ENCODE data around the gene TAF15.

Gene TAF15

GRCh38 chr17:35773129-35773528 is 36.2 kb upstream of the TAF15 start:
- no peak for DNase-seq (ENCODE audit: extremely low spot score)
- no peak for TF ChIP-seq CTCF (IDR thresholded peaks at IDR 0.05; ENCODE audit: control extremely low read depth, extremely low read depth, low read depth, missing control alignments)
- CTCF ChIA-PET = interaction anchor here (1.4 to 3.7 kb wide), 2 partner anchors 8 to 9 kb away, joined by 3 to 18 read pairs; no protein-coding TSS in a partner anchor
- POLR2A ChIA-PET = no interaction called here

DNA sequence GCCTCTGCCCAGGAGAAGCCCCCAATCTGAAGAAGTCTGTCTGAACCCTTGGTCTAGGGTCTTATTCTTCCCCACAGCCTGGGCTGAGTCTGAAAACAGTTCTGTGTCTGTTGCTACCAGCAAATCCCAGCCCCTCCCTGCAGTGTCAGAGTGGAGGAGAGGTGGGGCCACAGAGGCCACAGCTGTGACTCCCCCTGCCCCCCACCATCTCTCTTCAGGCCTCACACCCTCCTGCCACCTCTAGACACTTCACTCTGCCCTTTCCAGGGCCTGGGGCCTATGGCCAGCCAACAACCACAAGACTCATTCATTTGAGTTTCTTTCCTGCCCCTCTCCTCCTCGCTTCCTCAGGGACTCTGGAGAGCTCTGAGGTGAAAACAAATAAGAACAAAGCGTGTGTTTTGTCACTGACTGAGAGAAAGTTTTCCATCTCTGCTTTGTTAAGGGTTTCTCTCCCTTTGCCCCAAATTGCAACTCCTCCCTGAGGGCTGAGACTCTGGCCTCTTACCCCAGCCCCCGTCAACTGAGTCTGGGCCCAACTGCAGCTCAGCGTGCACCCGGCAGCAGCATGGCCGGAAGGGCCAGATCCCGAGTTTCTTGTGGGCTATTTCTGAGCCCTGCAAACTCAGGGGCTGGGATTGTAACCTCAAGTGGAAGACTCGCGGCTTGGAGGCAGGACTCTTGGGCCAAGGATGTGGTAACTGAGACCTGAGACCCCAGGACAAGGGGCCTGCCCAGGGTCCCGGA is 35.4 kb upstream of the TAF15 start:
- DNase-seq (ENCODE audit: extremely low spot score) = no peak
- no peak for TF ChIP-seq CTCF (IDR thresholded peaks at IDR 0.05; ENCODE audit: control extremely low read depth, extremely low read depth, low read depth, missing control alignments)
- ChIA-PET POLR2A (no interaction called here), CTCF (interaction anchor here (1.7 to 3.7 kb wide), 2 partner anchors 10 to 27 kb away, joined by 4 to 18 read pairs; no protein-coding TSS in a partner anchor)

GRCh38 chr17:35774499-35774898 is 34.8 kb upstream of the TAF15 start:
- no peak for TF ChIP-seq CTCF (IDR thresholded peaks at IDR 0.05; ENCODE audit: control extremely low read depth, extremely low read depth, low read depth, missing control alignments)
- ChIA-PET CTCF (interaction anchor here (1.7 to 3.7 kb wide), 2 partner anchors 10 to 27 kb away, joined by 4 to 18 read pairs; no protein-coding TSS in a partner anchor), POLR2A (no interaction called here)
- no peak for DNase-seq (ENCODE audit: extremely low spot score)

GRCh38 chr17:35775039-35775438 is 34.2 kb upstream of the TAF15 start:
- POLR2A ChIA-PET = no interaction called here

DNA sequence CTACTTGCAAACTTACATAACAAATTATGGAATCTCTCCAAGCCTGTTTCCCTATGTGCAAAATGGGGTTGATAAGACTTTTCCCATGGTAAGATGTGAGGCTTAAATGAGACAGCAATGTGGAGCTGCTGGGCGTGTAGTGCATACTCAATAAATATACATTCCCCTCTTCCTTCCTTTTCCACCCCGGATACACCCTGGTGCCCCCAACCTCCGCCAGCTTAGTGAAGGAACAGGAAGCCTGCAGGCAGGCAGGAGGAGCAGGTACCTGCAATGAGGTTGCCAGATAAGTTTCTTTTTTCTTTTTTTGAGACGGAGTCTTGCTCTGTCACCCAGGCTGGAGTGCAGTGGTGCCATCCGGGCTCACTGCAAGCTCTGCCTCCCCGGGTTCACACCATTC is 33.7 kb upstream of the TAF15 start:
- ChIA-PET CTCF (interaction anchor here (1.0 to 3.7 kb wide), 4 partner anchors 9 to 29 kb away, joined by 3 to 18 read pairs (median 4); no protein-coding TSS in a partner anchor), POLR2A (no interaction called here)
- TF ChIP-seq CTCF (IDR thresholded peaks at IDR 0.05; ENCODE audit: control extremely low read depth, extremely low read depth, low read depth, missing control alignments) = no peak
- DNase-seq (ENCODE audit: extremely low spot score) = no peak

More at GRCh38 chr17:35775039-35775438, 34.2 kb upstream of the TAF15 start:
- DNase-seq (ENCODE audit: extremely low spot score) = no peak
- TF ChIP-seq CTCF (IDR thresholded peaks at IDR 0.05; ENCODE audit: control extremely low read depth, extremely low read depth, low read depth, missing control alignments) = no peak
- CTCF ChIA-PET = interaction anchor here (1.0 to 3.7 kb wide), 4 partner anchors 8 to 30 kb away, joined by 3 to 18 read pairs (median 4); no protein-coding TSS in a partner anchor

DNA sequence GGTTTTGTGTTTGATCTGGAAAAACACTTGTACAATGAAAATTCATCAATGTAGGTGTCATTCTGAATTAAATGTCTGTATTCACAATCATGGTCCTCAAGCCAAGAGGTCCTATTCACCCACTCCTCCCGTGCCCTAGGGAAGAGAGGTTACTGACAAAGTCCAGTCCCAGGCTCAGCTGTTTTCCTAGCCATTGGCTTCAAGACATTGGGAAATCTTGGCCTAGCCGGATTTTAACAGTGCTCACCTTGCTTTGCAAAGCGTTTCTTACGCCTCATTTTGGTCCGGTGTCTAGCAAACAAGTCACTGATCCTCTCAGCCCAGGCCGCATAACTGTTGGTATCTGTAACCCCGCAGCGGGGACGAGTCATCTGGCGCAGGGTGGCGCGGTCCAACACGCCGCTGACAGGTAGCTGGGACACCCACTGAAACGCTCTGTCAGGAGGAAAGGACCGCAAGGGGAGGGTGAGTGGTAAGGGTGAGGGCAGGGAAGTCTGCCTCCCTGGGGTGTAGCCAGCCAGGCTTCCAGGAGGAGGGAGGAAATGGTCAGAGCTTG is 30.6 kb upstream of the TAF15 start:
- DNase-seq (ENCODE audit: extremely low spot score) = no peak
- no peak for TF ChIP-seq CTCF (IDR thresholded peaks at IDR 0.05; ENCODE audit: control extremely low read depth, extremely low read depth, low read depth, missing control alignments)
- ChIA-PET CTCF (interaction anchor here (1.2 to 2.5 kb wide), 5 partner anchors 9 to 26 kb away, joined by 3 to 8 read pairs (median 7); no protein-coding TSS in a partner anchor), POLR2A (no interaction called here)

Measured in GM10248 (cell line).